Kidney epithelial cell (primary cell): Measurements from ENCODE around the gene ASAP2. TPM values are rescaled to one million over a fixed set of nuclear protein-coding genes. Genes with fewer than 3 reads are reported as not detected.

ENCODE experiments used
- DNase-seq: peaks from one replicate; pipeline ENCODE4 v3.0.0-alpha.2; 2010; ENCODE audit warnings: low read depth
- H3K27me3 ChIP-seq: 2 replicates; pipeline ENCODE4 v1.6.0; 2011; ENCODE audit warnings: low read length; ENCODE audit not compliant: control insufficient read depth, insufficient read depth
- H3K36me3 ChIP-seq: 2 replicates; pipeline ENCODE4 v1.5.1; 2011; ENCODE audit warnings: low read length; ENCODE audit not compliant: control insufficient read depth, insufficient read depth
- H3K4me3 ChIP-seq: 2 replicates; pipeline ENCODE4 v1.5.1; 2011; ENCODE audit warnings: low read depth, mild to moderate bottlenecking, control low read depth, low read length
- total RNA-seq: library from RNA; depleted of rRNA; stranded (reverse); fragments of >200 nt; gene quantifications from 2 replicates; pipeline ENCODE4 v1.2.3, GENCODE V29; 2015
- TF ChIP-seq, protein P1 (sequence below): IDR thresholded peaks from 2 replicates; pipeline ENCODE4 v1.5.1; 2011; ENCODE audit warnings: mild to moderate bottlenecking, moderate library complexity, low read length, control low read depth, inconsistent platforms; ENCODE audit not compliant: insufficient read depth, poor library complexity, severe bottlenecking

ASAP2 gene
- total RNA-seq, 1 donor from 2014 or later, result 42.2 TPM

DNA sequence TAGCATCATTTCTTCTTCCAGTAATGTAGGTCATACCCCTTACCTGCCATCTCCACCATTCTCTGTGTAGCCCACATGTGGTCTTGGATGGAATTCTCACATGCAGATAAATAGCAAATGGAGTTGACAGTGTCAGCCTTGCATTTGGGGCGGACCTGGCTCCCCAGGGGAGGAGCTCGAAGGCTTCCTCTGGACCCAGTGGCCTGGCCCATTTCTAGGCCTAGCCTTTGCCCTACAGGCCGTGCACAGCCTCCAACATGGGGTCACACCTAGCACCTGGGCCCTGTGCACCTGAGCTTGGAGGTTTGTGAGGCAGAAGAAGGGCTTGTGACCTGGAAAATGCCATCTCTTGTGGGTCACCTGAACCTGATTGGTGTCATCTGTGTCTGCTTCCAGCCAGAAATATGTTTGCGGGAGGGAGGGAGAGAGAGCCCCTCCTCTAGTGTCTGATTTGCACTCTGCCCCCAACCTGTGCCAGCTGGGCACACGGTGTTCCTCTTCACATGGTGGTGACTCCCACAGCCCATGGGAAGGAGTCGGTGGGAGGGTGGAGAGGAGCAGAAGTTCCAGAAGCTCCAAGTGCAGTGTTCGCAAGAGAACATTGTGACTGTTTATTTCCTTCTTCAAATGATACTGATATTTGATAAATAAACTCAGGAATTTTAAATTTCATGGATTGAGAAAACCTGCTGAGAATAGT is 183.7 kb downstream of the ASAP2 start:
- TF ChIP-seq, protein P1, sequence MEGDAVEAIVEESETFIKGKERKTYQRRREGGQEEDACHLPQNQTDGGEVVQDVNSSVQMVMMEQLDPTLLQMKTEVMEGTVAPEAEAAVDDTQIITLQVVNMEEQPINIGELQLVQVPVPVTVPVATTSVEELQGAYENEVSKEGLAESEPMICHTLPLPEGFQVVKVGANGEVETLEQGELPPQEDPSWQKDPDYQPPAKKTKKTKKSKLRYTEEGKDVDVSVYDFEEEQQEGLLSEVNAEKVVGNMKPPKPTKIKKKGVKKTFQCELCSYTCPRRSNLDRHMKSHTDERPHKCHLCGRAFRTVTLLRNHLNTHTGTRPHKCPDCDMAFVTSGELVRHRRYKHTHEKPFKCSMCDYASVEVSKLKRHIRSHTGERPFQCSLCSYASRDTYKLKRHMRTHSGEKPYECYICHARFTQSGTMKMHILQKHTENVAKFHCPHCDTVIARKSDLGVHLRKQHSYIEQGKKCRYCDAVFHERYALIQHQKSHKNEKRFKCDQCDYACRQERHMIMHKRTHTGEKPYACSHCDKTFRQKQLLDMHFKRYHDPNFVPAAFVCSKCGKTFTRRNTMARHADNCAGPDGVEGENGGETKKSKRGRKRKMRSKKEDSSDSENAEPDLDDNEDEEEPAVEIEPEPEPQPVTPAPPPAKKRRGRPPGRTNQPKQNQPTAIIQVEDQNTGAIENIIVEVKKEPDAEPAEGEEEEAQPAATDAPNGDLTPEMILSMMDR, result no peak
- DNase-seq, result no peak

DNA sequence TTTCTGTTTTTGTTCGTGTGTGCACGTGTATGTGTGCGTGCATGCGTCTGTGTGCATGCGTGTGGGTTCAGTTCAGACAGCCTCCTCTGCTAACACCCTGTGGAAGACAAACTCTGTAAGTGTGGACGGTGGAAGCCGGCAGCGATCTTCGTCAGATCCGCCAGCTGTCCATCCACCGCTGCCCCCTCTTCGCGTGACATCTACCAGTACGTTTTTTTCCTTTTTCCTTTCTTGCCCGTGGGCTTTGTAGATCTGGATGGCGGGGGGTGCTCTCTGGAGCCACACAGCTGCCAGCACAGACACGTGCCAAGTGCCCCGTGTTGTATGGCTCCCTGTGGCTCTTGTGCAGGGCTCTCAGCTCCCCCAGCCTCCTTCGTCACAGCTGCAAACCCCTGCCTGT is 184.4 kb downstream of the ASAP2 start:
- TF ChIP-seq, protein P1, result no peak
- Histone ChIP-seq H3K36me3 (peaks cover 8% of the 10 kb centered on the region), H3K27me3 (no peaks in the 10 kb centered on the region), H3K4me3 (no peak overlapping the region)
- no peak for DNase-seq

More for the DNA sequence above, 183.7 kb downstream of the ASAP2 start:
- Histone ChIP-seq H3K4me3 (no peak overlapping the region), H3K36me3 (peaks cover 8% of the 10 kb centered on the region), H3K27me3 (no peaks in the 10 kb centered on the region)

DNA sequence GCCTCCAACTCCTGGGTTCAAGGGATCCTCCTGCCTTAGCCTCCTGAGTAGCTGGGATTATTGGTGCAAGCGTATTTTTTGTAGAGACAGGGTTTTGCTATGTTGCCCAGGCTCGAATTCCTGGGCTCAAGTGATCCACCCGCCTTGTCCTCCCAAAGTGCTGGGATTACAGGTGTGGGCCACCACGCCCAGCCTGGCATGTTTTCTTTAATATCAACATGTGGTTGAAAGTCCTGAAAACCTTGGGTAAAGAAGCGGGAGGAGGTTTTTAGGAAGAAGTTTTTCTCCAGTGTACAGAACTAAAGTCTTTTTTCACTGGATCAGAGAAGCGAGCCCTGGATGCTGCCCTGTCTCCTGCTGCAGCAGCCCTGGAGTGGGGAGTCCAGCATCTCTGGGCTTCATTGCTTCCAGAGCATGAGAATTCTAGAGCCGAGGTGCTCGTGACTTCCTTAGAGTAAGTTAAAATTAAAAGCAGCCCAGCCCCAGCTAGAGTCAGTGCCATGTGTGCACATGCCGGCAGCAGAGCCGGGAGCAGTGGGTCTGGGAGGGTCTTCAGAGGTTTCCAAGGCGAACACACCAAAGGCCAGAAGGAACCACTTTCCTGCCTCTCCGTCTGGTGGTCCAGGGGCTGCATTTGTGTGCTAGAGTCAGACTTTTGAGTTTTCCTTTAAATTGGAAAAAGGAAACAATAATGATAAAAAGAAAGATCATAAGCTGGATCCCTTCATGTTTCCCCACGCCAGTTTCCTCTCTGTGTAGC is 185.5 kb downstream of the ASAP2 start:
- TF ChIP-seq, protein P1, result no peak
- peaks cover 8% of the 10 kb centered on the region for H3K36me3 ChIP-seq
- H3K4me3 ChIP-seq, result no peak overlapping the region
- no peaks in the 10 kb centered on the region for H3K27me3 ChIP-seq
- no peak for DNase-seq

GRCh38 chr2:9392898-9393765 is 186.5 kb downstream of the ASAP2 start:
- DNase-seq, result no peak
- TF ChIP-seq, protein P1, result no peak
- Histone ChIP-seq H3K36me3 (peaks cover 8% of the 10 kb centered on the region), H3K27me3 (no peaks in the 10 kb centered on the region), H3K4me3 (no peak overlapping the region)

DNA sequence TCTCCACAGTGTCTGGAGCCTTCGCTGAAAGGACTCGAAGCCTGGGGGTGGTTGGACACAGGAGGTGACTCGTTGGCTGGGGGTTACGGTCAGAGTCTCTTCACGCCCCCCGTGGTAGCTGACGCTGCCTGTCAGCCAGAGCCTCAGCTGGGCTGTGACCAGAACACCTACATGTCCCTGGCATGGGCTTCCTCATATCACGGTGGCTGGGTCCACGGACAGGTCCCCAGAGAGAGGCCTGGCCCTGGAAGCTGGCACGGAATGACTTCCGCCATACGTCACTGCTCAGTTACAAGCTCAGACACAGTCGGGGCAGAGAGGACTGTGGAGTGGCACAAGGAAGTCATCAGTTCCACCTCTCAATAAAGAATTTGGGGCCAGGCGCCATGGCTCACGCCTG is 188.2 kb downstream of the ASAP2 start:
- H3K36me3 ChIP-seq, result peaks cover 7% of the 10 kb centered on the region
- no peak for DNase-seq
- H3K4me3 ChIP-seq, result no peak overlapping the region
- no peaks in the 10 kb centered on the region for H3K27me3 ChIP-seq
- TF ChIP-seq, protein P1, result no peak
